Measurements from ENCODE around the gene LCN10.

The LCN10 gene

DNA sequence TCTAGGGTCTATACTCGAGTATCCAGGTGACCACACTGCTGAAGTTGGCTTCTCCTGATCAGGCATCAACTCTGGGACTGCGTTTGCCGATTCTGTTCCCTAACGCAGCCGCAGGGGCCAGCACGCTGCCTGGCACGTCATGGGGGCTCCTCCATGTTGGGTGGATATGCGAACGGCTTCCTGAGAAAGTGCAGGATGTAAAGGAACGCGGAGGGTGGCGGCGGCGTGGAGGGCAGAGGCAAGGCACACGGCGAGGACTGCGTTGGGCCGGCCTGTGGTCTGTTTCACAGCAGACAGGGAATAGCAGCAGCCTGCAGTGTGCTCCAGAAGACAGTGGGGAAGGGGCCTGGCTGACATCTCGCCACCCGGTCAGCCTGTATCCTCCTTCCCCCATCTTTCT lies 3.8 kb downstream of the LCN10 start:
- no peak for DNase-seq (ENCODE audit: low read depth in 2 of 2)

DNA sequence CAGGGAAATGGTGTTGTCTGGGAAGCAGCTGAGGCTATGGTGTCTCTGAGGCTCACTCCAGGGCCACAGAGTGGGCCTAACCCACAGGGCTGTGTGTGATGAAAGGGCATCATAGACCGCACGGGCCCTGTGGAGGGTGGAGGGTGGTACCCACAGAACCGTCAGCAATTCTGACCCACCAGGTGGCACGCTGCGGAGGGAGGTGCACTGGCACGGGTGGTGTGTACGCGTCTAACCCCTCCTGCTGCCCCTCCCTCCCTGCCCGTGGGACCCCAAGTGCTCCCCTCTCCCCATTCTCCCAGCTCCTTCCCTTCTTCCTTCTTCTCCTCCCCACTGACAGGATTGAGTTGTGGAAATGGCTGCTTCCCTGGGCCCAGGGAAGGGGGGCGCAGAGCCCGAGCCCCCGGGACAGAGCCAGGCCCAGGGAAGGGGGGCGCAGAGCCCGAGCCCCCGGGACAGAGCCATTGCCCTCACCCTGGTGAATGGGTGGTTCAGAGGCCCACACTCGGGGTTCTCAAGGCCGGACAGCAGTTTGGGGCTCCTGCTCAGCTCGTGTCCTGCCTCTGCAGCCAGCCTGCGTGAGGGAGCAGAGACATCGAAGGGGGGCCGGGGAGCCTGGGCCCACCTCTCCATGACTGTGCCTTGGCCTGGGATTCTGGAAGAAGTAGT lies 6.8 kb downstream of the LCN10 start:
- no peak for DNase-seq (ENCODE audit: low read depth in 2 of 2)

DNA sequence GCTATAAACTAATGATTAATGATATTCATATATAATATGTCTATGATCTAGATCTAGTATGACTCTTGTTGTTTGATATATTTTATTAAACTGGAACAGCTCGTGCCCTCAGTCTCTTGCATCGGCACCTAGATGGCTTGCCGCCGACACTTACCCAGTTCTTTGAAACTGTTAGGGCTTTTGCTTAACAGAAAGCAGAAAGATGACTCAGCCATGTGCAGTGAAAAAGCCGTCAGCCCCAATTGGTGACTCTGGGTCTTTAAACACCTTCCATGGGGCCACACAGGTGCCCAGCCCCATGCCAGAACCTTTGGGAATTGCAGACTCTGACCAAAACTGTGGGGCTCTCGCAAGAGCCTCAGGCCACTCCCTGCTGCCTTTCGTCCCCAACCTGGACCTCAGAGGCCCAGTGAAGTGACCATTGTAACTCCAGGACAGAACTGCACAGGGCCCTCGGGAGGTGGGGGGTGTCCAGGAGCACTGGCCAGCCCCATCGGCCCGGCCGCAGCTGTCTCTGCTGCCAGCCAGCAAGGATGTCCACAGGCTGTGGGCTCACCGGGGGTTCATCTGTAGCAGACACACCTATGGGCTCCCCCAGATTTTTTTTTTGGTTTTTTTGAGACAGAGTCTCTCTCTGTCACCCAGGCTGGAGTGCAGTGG lies 7.8 kb downstream of the LCN10 start:
- DNase-seq (ENCODE audit: low read depth in 2 of 2) = no peak

DNA sequence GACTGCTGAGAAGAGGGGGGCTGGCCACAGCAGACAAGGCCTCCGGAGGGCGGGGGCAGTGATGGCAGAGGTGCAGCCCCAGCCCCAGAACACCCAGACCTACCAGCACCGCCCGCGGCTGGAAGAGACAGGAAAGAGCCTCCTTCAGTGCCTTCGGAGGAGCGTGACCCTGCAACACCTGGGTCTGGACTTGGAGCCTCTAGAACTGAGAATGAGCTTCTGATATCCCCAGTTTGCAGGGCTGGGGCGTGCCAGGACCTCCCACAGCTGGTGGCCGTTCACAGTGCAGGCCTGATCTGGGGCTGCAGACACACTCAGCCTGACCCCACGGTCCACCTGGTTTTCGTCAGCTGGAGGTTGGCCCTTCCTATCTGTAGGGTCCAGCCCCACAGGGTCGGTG lies 9.1 kb downstream of the LCN10 start:
- no peak for DNase-seq (ENCODE audit: low read depth in 2 of 2)

DNA sequence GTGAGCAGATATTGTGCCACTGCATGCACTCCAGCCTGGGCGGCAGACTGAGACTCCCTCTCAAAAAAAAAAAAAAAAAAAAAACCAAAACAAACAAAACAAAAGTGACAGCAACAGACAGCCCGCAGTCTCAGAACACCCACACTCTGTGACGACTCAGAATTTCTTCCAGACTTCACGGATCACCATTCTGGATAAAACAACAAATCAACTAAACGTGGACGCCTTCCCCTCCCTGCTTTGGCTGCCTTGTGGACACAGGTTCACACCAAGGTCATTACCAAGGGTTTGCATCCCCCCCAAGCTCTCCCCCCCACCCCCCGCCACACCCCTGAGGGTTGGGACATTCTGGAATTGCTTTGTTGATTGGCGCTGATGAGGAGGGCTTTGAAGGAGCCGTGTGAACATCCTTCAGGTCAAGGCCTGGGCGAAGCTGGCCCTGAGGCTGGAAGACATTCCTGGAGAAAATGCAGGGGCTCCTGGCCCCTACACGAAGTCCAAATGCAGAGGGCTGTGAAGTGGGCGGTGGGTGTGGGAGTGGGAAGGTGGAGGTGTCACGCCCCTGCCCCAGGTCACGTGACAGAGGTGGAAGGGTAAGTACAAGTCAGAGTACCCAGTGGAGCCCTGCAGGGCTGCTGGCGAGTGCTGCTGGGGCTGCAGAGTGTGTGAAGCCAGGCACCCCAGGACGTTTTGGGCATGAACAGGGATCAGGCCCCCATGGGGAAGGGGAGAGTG lies 10.1 kb downstream of the LCN10 start:
- DNase-seq (ENCODE audit: low read depth in 2 of 2) = no peak

DNA sequence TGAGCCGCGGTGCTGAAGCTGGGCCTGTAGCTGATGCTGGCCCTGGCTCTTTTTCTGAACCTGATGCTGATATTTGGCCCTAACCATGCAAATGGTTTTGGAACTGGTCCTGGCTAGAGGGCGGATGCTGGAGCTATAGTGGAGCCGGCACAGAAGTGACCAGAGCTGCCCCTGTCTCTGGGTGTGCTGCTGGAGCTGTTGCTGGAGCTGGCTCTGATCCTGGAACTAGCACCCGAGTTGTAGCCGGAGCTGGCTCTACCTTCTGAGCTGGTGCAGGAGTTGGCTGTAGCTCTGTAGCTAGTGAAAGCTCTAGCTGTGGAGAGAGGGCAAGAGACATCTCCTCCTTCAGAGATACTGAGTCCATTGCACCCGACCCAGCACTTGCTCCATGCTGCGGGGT lies 12.8 kb downstream of the LCN10 start:
- DNase-seq (ENCODE audit: low read depth in 2 of 2) = no peak

DNA sequence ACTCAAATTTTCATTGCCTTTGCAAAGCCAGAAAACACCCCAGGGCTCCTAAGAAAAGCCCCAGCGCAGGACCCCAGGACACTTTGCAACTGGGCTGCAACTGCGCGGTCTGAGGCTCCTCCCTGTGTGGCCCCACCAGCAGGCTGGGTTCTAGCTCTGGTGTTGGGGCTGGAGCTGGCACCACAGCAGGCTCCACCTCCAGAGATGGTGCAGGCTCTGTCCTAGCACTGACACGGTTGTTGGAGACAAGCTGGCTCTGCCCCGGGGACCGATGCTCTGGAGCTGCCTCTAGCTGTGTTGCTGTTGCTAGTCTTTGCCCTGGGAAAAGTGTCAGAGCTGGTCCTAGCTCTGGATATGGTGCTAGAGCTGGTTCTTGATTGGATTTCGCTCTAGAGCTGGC lies 13.6 kb downstream of the LCN10 start:
- no peak for DNase-seq (ENCODE audit: low read depth in 2 of 2)

DNA sequence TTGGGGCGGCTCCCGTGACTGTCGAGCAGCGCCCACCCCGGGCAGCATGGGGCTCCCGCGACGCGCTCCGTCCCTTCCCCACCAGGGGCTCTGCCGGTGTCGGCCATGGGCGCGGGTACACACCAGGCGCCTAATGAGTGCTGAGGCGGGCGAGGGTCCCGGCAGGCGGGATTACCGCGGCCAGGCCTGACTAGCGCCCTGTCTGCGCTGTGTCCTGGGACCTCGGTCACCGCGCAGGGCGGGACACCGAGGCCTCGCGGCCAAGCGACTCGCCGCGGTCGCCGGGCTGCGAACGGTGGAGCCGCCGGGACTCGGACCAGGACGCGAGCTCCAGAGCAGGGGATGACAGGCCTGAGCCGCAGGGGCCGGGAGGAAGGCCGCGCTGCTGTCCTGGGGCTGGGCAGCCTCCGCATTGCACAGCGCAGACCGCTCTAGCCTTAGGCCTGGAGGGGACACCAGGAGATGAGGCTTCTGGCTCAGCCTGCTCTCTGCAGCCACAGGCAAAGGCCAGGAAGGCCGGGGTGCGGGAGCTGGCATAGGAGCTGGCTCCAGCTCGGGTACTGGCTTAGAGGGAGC lies 14.1 kb downstream of the LCN10 start:
- DNase-seq (ENCODE audit: low read depth in 2 of 2) = no peak

DNA sequence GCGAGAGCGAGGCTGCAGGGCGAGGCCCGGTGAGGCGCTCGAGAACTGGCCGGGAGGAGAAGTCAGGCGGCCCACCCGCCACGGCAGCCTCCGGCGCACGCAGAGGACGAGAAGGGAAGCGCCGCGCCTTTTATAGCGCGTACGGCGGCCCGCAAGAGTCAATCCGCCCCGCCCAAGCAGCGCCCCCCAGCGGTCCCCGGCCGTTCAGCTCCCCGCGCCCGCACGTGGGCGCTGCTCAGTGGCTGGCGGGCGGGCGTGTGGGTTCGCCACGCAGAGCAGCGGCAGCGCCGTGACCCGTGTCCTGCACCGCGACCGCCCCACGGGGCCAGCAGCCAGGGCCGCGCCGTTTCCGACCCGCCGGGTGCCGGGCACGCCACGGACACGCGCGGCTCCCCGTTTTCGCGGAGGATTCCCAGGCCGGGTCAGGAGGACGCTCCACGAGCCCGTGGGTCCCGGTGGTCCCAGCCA lies 14.6 kb downstream of the LCN10 start:
- peak; percentile 88 to 94 for DNase-seq (ENCODE audit: low read depth in 2 of 2)

DNA sequence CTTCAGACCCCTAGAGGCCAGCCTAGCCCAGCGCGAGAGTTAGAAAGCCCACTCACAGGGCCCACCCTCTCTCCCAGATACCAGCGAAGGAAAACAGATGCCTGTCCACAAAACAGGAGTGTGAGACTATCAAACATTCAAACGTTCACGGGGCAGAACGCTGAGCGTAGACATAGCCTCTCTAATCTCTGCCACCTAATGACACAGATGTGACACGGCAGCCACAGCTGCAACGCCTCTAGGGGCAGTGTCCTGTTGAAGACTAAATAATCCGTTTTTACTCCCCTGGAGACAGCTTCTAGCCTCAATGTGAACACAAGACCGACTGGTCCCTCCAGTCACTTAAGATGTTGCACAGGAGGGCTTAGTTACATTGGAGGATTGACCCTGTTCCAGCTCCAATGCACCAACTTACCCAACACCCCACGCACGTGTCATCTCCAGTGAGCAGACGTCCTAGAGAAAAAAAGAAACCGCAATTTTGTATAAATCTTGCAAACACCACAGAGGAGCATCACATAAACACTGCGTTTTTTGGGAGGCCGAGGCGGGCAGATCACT lies 16.0 kb downstream of the LCN10 start:
- no peak for DNase-seq (ENCODE audit: low read depth in 2 of 2)

DNA sequence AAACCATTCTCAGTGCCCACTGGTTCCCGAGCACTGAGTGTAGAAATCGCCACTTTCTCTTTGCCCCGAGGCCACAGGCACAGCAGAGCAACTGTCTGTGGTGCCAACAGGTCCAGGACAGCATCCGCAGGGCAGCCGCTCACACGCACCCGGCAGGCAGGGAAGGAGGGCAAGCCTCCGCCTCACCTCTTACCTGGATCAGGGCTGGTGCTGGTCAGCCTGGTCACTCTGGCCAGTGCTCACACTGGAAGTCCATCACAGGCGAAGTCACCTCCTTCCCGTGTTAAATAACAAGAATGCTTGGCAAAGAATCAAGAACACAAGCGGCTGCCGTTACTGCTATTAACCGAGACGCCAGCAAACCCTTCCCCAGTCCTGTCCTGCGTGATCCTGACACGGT lies 16.6 kb downstream of the LCN10 start:
- DNase-seq (ENCODE audit: low read depth in 2 of 2) = no peak

DNA sequence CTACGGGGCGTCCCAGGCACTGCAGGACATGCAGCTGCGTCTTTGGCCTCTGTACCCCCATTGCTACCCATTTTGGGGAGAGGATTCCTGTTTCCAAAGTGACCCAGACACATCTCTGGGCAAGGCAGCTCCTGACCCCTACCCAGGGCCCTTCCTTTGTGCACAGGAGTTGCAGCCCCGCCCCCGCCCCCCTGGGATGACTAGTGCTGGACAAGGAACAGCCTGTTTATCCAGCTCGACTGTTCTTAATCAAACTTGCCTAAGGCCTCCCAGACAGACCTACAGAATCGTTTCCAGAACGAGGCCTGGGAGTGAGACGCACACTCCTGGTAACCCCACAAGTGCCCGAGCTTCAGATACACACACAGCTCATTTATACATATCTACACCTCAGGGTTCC lies 17.1 kb downstream of the LCN10 start:
- no peak for DNase-seq (ENCODE audit: low read depth in 2 of 2)

DNA sequence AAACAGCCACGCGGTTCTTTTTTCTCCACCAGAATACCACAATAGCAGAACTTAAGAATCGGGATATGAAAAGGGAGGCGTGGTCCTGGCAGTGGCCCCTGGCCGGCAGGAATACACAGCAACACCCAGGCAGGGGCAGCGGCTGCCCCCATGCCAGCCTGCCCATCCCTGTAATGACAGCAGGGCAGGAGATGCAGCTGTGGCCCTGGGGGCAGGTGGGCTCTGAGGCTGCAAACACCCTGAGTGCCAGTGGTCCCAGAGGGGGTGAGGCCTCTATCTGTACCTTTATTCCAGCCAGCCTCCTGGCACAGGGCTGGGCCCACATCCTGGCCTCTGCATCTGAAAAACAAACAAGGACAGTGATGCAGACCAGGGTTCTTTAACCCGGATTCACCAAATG lies 18.0 kb downstream of the LCN10 start:
- DNase-seq (ENCODE audit: low read depth in 2 of 2) = no peak

DNA sequence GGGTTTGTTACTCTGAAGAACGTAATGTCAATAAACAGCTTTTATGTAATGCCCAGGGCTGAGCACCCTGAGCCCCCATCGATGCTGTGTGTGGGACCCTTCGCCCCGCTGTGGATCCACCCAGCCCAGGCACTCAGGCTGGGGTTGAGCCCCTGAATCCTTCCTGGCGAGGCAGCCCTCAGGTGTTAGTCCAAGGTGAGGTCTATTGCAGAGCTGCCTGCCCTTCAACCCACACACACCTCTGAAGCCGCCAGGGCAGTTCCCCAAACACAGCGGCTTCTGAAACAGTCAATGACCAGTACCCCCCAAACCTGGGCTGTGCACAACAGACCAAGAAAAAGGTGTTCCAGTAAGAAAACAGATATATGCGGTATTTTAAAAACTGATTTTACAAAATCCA lies 18.8 kb downstream of the LCN10 start:
- no peak for DNase-seq (ENCODE audit: low read depth in 2 of 2)

DNA sequence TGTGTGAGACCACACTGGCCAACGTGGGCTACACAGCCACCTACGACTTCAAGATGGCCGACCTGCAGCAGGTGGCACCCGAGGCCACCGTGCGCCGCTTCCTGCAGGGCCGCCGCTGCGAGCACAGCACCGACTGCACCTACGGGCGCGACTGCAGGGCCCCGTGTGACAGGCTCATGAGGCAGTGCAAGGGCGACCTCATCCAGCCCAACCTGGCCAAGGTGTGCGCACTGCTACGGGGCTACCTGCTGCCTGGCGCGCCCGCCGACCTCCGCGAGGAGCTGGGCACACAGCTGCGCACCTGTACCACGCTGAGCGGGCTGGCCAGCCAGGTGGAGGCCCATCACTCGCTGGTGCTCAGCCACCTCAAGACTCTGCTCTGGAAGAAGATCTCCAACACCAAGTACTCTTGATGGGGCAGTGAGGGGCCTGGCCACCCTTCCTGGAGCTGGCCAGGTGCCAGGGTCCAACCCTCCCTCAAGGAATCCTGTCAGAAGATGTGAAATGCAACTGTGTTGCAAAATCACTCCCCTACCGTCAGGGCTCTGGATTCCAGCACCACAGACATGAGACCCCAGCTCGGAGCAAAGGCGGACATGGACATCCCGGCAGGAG lies 19.3 kb downstream of the LCN10 start:
- no peak for DNase-seq (ENCODE audit: low read depth in 2 of 2)

DNA sequence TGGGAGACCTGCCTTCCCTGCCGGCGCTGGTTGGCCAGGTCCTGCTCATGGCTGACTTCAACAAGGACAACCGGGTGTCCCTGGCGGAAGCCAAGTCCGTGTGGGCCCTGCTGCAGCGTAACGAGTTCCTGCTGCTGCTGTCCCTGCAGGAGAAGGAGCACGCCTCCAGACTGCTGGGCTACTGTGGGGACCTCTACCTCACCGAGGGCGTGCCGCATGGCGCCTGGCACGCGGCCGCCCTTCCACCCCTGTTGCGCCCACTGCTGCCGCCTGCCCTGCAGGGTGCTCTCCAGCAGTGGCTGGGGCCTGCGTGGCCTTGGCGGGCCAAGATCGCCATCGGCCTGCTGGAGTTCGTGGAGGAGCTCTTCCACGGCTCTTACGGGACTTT lies 19.8 kb downstream of the LCN10 start:
- DNase-seq (ENCODE audit: low read depth in 2 of 2) = no peak

DNA sequence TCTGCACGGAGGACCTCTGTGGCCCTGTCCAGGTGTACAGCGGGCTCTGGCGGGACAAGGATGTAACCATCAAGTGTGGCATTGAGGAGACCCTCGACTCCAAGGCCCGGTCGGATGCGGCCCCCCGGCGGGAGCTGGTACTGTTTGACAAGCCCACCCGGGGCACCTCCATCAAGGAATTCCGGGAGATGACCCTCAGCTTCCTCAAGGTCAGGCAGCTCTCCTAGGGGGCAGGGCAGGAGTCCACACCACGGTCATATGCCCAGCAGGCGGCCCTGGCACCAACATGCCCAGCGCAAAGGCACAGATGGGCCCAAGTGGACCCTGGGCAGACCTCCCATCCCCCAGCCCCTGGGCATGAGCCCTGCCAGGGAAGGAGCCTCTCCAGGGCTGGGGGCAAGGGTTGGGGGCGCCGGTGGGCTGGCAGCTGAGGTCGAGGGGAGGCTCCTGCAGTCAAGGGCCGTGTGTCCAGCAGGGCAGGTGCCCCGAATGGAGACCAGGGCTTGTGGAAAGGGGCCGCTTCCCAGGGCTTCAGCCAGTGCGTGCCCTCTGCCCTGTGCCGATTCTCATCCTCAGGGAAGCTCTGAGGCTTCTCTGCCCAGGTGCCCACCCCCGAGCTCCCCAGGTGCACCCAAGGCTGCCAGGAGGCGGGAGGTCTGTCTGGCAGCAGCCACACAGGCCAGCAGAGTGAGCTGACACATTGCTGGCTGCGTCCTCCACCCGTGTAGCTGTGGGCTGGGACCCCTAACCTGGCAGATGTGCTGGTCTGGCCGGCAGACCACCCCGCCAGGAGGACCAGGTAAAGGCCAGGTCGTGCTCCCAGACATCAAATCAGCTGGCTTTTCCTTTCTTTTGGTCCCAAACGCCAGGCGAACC lies 20.4 kb downstream of the LCN10 start:
- no peak for DNase-seq (ENCODE audit: low read depth in 2 of 2)

DNA sequence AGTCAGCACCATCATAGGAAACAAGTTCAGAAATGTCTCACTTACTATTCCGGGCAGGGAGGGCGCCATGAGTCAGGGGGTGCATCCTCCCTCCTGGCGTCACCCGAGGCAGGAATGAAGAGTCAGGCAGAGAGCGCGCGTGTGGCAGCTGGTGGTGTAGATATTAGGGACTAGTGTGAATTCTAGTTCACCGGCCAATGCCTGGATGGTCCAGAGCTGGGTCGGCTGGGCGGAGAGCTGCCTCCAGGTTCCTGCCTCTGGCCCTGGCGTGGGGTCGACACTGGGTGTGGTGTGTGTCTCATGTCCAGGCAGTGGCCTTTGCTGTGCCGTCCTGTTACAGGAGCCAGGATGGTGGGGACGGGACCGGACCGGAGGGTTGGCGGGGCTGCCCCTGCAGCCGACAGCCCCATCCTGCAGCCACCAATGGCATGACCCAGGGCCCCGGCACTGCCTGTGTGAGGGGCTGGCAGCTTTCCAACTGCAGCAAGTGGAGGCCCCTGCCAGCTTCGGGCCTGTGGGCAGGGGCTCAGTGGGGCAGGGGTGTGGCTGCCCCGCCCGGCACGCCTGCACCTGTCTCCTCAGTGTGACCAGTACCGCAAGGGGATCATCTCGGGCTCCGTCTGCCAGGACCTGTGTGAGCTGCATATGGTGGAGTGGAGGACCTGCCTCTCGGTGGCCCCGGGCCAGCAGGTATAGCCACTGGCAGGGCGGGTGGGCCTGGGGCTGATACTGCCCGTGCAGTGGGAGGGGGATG lies 21.2 kb downstream of the LCN10 start:
- no peak for DNase-seq (ENCODE audit: low read depth in 2 of 2)

DNA sequence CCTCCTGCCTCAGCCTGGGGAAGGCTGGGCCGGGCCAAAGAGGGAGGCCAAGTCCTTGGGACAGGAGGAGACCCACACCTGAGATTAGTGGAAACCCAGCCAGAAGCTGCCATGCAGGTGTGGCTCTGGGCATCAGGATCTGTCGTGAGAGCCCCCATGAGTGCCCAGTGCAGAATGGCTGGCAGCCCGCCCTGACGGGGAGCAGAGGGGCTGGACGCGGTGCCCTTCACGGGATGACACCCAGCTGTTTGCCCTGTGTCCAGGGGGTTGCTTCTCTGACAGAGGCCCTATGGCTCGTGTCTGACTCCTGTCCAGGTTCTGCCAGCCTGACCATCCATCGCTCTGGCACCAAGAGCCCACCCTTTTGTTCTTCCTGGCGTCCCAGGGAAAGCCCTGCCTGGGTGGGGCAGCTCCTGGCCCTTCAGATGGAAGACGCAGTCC lies 21.8 kb downstream of the LCN10 start:
- DNase-seq (ENCODE audit: low read depth in 2 of 2) = no peak

DNA sequence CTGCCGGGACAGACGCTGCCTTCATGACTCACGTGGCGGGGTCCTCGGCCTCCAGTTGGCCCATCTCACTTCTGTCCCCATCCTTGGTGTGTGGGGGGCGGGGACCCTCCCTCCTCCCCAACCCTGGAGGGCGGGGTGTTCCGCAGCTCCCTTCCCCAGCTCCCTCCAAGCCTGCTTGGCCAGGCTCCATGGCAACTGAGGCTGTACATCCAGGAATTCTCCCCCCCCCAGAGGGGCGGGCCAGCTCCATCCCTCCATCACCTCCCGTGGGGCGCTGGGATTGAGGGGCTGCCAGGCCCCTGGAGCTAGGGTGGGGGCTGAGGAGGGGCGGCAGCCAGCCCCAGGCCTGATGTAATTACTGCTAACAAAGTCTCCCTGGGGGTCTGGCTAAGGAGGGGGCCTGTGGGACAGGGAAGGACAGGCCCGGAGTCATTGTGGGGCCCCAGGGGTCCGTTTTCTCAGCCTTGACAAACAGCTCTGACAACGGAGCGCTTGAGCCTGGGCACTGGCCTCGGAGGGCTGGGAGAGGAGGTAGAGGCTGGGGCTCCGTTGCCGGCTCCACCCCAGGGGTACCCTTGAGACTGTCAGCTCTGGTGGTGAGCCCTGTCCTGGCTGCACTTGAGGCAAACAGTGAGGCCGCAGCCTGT lies 22.4 kb downstream of the LCN10 start:
- DNase-seq (ENCODE audit: low read depth in 2 of 2) = no peak

Measured in stimulated activated CD4-positive, alpha-beta T cell treated with anti-CD3 and anti-CD28 coated beads, Interleukin-4, amount 100 ng/mL, for 48 hours (primary cell).